Smooth muscle cell (in vitro differentiated cells): Measurements from ENCODE around the gene PTPRN2. TPM values are rescaled to one million over a fixed set of nuclear protein-coding genes. Genes with fewer than 3 reads are reported as not detected.

Experiments used
- DNase-seq: peaks from one replicate; lab custom pipeline; 2025; ENCODE audit not compliant: unreplicated experiment; lab: John Stamatoyannopoulos, UW
- H2AFZ ChIP-seq: fragments of 200-600 bp; sonication (generic); 2 replicates; pipeline ENCODE4 v1.6.0; 2016; ENCODE audit warnings: antibody characterized with exemption, low read depth, mild to moderate bottlenecking
- H3F3A ChIP-seq: fragments of 200-600 bp; sonication (generic); 2 replicates; pipeline ENCODE4 v1.6.0; 2017; ENCODE audit warnings: antibody characterized with exemption, low read depth
- H3K27ac ChIP-seq: fragments of 200-600 bp; sonication (generic); 2 replicates; pipeline ENCODE4 v1.5.1; 2016; ENCODE audit warnings: low read depth, mild to moderate bottlenecking
- H3K27me3 ChIP-seq: fragments of 200-600 bp; sonication (generic); 2 replicates; pipeline ENCODE4 v1.6.1; 2016; ENCODE audit warnings: low read depth, mild to moderate bottlenecking
- H3K36me3 ChIP-seq: fragments of 200-600 bp; sonication (generic); 2 replicates; pipeline ENCODE4 v1.5.1; 2016; ENCODE audit warnings: low read depth
- H3K4me1 ChIP-seq: fragments of 200-600 bp; sonication (generic); 2 replicates; pipeline ENCODE4 v1.5.1; 2016; ENCODE audit warnings: low read depth
- H3K4me2 ChIP-seq: fragments of 200-600 bp; sonication (generic); 2 replicates; pipeline ENCODE4 v1.6.0; 2016; ENCODE audit warnings: mild to moderate bottlenecking
- H3K4me3 ChIP-seq: fragments of 200-600 bp; sonication (generic); 2 replicates; pipeline ENCODE4 v1.5.1; 2016; ENCODE audit warnings: mild to moderate bottlenecking
- H3K79me2 ChIP-seq: fragments of 200-600 bp; sonication (generic); 2 replicates; pipeline ENCODE4 v1.6.0; 2016; ENCODE audit warnings: low read depth, mild to moderate bottlenecking
- H3K9ac ChIP-seq: fragments of 200-600 bp; sonication (generic); 2 replicates; pipeline ENCODE4 v1.6.0; 2016; ENCODE audit warnings: low read depth
- H3K9me3 ChIP-seq: fragments of 200-600 bp; sonication (generic); replicated peaks from 2 replicates; pipeline ENCODE4 v1.5.1; 2016; ENCODE audit warnings: low read depth
- H4K20me1 ChIP-seq: fragments of 200-600 bp; sonication (generic); 2 replicates; pipeline ENCODE4 v1.6.0; 2016; ENCODE audit warnings: low read depth
- CTCF ChIP-seq: fragments of 200-600 bp; sonication (generic); IDR thresholded peaks from 2 replicates; pipeline ENCODE4 v1.5.1; 2017; ENCODE audit warnings: borderline replicate concordance, mild to moderate bottlenecking, antibody characterized with exemption; ENCODE audit not compliant: insufficient read depth, poor library complexity, severe bottlenecking
- WGBS: methylation state at CpG from one replicate; pipeline ENCODE4 v1.1.7; 2016; ENCODE audit warnings: low lambda C conversion rate; 5-methylcytosine and 5-hydroxymethylcytosine counted together
- polyA plus RNA-seq: library from polyadenylated mRNA; unstranded; fragments of >200 nt; fragmentation: Nextera tagmentation; extraction: Ambion mirVana; gene quantifications from 2 replicates; pipeline ENCODE4 v1.2.1, GENCODE V29; 2016
- total RNA-seq: library from RNA; depleted of rRNA; stranded (reverse); fragments of >200 nt; gene quantifications from 2 replicates; pipeline ENCODE4 v1.2.3, GENCODE V29; 2014

Gene PTPRN2
- total and polyA plus RNA-seq, 2 experiments from 2014 or later, result 0.09 to 0.87 TPM

GRCh38 chr7:157757211-157757610 lies 830.4 kb downstream of the PTPRN2 start:
- H3F3A ChIP-seq, result no peaks in the 10 kb centered on the region
- no peak overlapping the region for H3K4me3 ChIP-seq
- H3K9me3 ChIP-seq, result no peaks in the 10 kb centered on the region
- 87% methylated on average over 21 of the region's 21 CpGs for WGBS
- no peaks in the 10 kb centered on the region for H3K79me2 ChIP-seq
- no peak for DNase-seq
- no peaks in the 10 kb centered on the region for H4K20me1 ChIP-seq
- H3K4me2 ChIP-seq, result no peak overlapping the region
- no peak overlapping the region for H3K27ac ChIP-seq
- H3K4me1 ChIP-seq, result no peaks in the 10 kb centered on the region
- no peak for TF ChIP-seq CTCF
- no peaks in the 10 kb centered on the region for H3K36me3 ChIP-seq
- H2AFZ ChIP-seq, result no peak overlapping the region
- H3K9ac ChIP-seq, result no peak overlapping the region
- no peaks in the 10 kb centered on the region for H3K27me3 ChIP-seq

GRCh38 chr7:157755741-157756140 lies 831.9 kb downstream of the PTPRN2 start:
- H3K4me3 ChIP-seq, result no peak overlapping the region
- no peak for TF ChIP-seq CTCF
- H3K9me3 ChIP-seq, result no peaks in the 10 kb centered on the region
- no peak for DNase-seq
- no peak overlapping the region for H3K27ac ChIP-seq
- no peak overlapping the region for H3K4me2 ChIP-seq
- 94% methylated on average over 7 of the region's 7 CpGs for WGBS
- no peaks in the 10 kb centered on the region for H3K27me3 ChIP-seq
- no peaks in the 10 kb centered on the region for H3F3A ChIP-seq
- H3K9ac ChIP-seq, result no peak overlapping the region
- no peaks in the 10 kb centered on the region for H3K36me3 ChIP-seq
- no peaks in the 10 kb centered on the region for H3K4me1 ChIP-seq
- H2AFZ ChIP-seq, result no peak overlapping the region
- H3K79me2 ChIP-seq, result no peaks in the 10 kb centered on the region
- H4K20me1 ChIP-seq, result no peaks in the 10 kb centered on the region

- H3K9me3 ChIP-seq, result no peaks in the 10 kb centered on the region
- no peak for TF ChIP-seq CTCF
- H3K4me2 ChIP-seq, result no peak overlapping the region
- 91% methylated on average over 9 of the region's 9 CpGs for WGBS
- H3K9ac ChIP-seq, result no peak overlapping the region
- H3K79me2 ChIP-seq, result no peaks in the 10 kb centered on the region
- DNase-seq, result no peak
- no peak overlapping the region for H3K27ac ChIP-seq
- H2AFZ ChIP-seq, result no peak overlapping the region
- no peak overlapping the region for H3K4me3 ChIP-seq
- no peaks in the 10 kb centered on the region for H3K36me3 ChIP-seq
- no peaks in the 10 kb centered on the region for H3K4me1 ChIP-seq
- H3K27me3 ChIP-seq, result no peaks in the 10 kb centered on the region
- no peaks in the 10 kb centered on the region for H3F3A ChIP-seq
- no peaks in the 10 kb centered on the region for H4K20me1 ChIP-seq
Measured at GRCh38 chr7:157754416-157754790, 833.2 kb downstream of the PTPRN2 start.

- no peaks in the 10 kb centered on the region for H3K79me2 ChIP-seq
- H4K20me1 ChIP-seq, result no peaks in the 10 kb centered on the region
- H3K4me3 ChIP-seq, result no peak overlapping the region
- no peaks in the 10 kb centered on the region for H3F3A ChIP-seq
- no peaks in the 10 kb centered on the region for H3K27me3 ChIP-seq
- no peak overlapping the region for H3K9ac ChIP-seq
- TF ChIP-seq CTCF, result no peak
- H2AFZ ChIP-seq, result no peak overlapping the region
- H3K9me3 ChIP-seq, result no peaks in the 10 kb centered on the region
- H3K27ac ChIP-seq, result no peak overlapping the region
- no peaks in the 10 kb centered on the region for H3K4me1 ChIP-seq
- no peaks in the 10 kb centered on the region for H3K36me3 ChIP-seq
- H3K4me2 ChIP-seq, result no peak overlapping the region
- 92% methylated on average over 21 of the region's 21 CpGs for WGBS
- DNase-seq, result no peak
Measured at GRCh38 chr7:157753713-157754415, 833.8 kb downstream of the PTPRN2 start.
